RWPE1 (cell line): ENCODE data around the gene TSPOAP1.

Experiments
- CTCF ChIA-PET: fragments of 350-600 bp; sonication (Branson Sonifier 250); formaldehyde crosslinking; extraction: SDS; loops from one replicate; lab custom pipeline; 2021; lab: Yijun Ruan, JAX
- POLR2A ChIA-PET: fragments of 400-600 bp; formaldehyde crosslinking; extraction: SDS; loops from one replicate; lab custom pipeline; 2020; ENCODE audit warnings: antibody characterized with exemption; ENCODE audit not compliant: low non-redundant PET; lab: Yijun Ruan, JAX
- DNase-seq: peaks from one replicate; pipeline ENCODE4 v3.0.0; 2012; ENCODE audit warnings: low spot score
- H3K27ac ChIP-seq: fragments of 450-650 bp; 2 replicates; pipeline ENCODE4 v1.5.1; 2017
- CTCF ChIP-seq: fragments of 450-650 bp; conservative IDR thresholded peaks from 2 replicates; pipeline ENCODE4 v1.5.1; 2017; ENCODE audit warnings: low read depth, mild to moderate bottlenecking

Gene TSPOAP1

DNA sequence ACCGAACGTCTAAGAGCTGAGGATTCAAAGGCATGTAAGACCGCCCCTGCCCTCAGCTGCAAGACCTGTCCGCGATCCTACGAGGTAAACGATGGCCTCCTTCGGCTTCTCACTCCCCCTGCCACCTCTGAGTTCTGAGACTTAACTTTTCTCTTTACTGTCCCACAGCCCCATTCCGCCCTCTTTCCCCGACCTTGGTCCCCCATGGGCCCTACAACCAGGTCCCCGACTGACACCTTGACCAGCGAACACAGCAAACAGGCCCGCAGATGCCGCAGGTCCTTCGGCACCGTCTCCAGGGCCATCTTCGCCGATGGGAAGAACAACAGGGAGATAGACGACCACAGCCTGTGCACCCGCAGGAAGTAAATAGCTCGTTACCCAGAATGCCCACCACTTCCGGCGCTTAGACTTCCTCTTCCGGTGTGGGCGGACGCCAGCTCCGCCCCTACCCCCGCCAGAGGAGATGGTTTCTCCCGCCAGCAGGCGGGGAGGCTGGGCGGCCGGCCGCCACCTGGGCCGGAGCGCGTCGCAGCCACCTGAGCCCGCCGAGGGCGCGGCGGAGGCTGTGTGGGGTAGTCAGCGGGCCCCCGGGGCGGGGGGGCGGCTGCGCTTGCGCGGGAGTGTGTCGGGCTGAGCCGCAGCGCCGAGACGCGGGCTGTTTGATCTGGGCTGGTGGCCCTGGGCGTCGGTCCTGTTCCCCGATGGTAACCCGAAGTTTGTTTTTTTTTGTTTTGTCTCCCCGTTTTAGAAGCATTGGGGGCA is 23.4 kb upstream of the TSPOAP1 start, which contains the start of gene SUPT4H1:
Gene SUPT4H1, minus strand, starts transcription at position 371 of the 765 bp plus-strand sequence. Its CDS starts 66 bp downstream, at position 305.
- ChIA-PET POLR2A (interaction anchor here (0.6 to 2.5 kb wide), 5 partner anchors 48 to 65 kb away, joined by 4 to 21 read pairs (median 4); partner anchors contain the start of gene RNF43), CTCF (interaction anchor here (0.6 to 1.5 kb wide), 6 partner anchors 15 to 366 kb away, joined by 3 to 6 read pairs (median 4); partner anchors contain the start of gene RNF43)
- no peak for TF ChIP-seq CTCF
- H3K27ac ChIP-seq = peak within 1 kb of the TSS; percentile 86
- peak; percentile 96 for DNase-seq

DNA sequence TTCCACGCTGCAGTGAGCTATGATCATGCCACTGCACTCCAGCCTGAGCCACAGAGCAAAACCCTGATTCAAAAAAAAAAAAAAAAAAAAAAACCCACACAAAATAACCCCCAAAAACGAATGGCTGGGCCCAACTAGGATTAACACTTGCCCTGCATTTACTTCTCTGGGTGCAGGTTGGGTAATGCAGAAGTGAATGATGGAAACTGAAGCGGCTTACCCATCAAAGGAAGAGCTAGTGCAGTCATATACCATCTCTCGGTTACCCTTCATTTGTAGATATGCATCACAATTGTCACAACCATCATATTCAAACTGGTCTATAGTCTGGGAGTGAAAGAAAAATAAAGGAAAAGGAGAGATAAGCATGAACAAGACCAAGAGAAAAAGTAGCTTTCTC is 22.6 kb upstream of the TSPOAP1 start:
- POLR2A ChIA-PET = interaction anchor here (0.6 to 2.5 kb wide), 3 partner anchors 58 to 66 kb away, joined by 5 to 21 read pairs (median 7); partner anchors contain the start of gene RNF43
- no peak overlapping the region for H3K27ac ChIP-seq
- no peak for TF ChIP-seq CTCF
- DNase-seq = no peak
- CTCF ChIA-PET = interaction anchor here (0.6 to 1.5 kb wide), 6 partner anchors 15 to 366 kb away, joined by 3 to 6 read pairs (median 4); partner anchors contain the start of gene RNF43

- ChIA-PET CTCF (no interaction called here), POLR2A (no interaction called here)
- no peak for DNase-seq
- no peak overlapping the region for H3K27ac ChIP-seq
- no peak for TF ChIP-seq CTCF
Observed at GRCh38 chr17:58348038-58348437, 19.4 kb upstream of the TSPOAP1 start.

GRCh38 chr17:58345500-58345899 is 16.9 kb upstream of the TSPOAP1 start:
- no peak for TF ChIP-seq CTCF
- no peak for DNase-seq
- CTCF ChIA-PET = interaction anchor here (1.1 kb wide), 1 partner anchor 72 kb away, joined by 4 read pairs; the partner anchor contains the start of gene RNF43
- no peak overlapping the region for H3K27ac ChIP-seq
- POLR2A ChIA-PET = no interaction called here

- no peak overlapping the region for H3K27ac ChIP-seq
- ChIA-PET CTCF (interaction anchor here (0.6 to 1.1 kb wide), 2 partner anchors 10 to 73 kb away, joined by 3 to 4 read pairs; partner anchors contain the start of gene RNF43), POLR2A (no interaction called here)
- TF ChIP-seq CTCF = no peak
- DNase-seq = no peak
Observed at GRCh38 chr17:58344791-58345157, 16.2 kb upstream of the TSPOAP1 start.

- peak overlapping the region; percentile 11 for H3K27ac ChIP-seq
- CTCF ChIA-PET = interaction anchor here (0.6 to 1.0 kb wide), 4 partner anchors 10 to 118 kb away, joined by 3 read pairs; partner anchors contain the start of gene RNF43
Observed at GRCh38 chr17:58344047-58344790, 15.6 kb upstream of the TSPOAP1 start.

More at GRCh38 chr17:58344047-58344790, 15.6 kb upstream of the TSPOAP1 start:
- no peak for TF ChIP-seq CTCF
- DNase-seq = no peak
- POLR2A ChIA-PET = no interaction called here
